NCI-H2107 (cell line): ENCODE results near the gene TBC1D22A.

ENCODE experiments used
- DNase-seq: peaks from one replicate; lab custom pipeline; 2025; lab: John Stamatoyannopoulos, UW

Gene TBC1D22A

DNA sequence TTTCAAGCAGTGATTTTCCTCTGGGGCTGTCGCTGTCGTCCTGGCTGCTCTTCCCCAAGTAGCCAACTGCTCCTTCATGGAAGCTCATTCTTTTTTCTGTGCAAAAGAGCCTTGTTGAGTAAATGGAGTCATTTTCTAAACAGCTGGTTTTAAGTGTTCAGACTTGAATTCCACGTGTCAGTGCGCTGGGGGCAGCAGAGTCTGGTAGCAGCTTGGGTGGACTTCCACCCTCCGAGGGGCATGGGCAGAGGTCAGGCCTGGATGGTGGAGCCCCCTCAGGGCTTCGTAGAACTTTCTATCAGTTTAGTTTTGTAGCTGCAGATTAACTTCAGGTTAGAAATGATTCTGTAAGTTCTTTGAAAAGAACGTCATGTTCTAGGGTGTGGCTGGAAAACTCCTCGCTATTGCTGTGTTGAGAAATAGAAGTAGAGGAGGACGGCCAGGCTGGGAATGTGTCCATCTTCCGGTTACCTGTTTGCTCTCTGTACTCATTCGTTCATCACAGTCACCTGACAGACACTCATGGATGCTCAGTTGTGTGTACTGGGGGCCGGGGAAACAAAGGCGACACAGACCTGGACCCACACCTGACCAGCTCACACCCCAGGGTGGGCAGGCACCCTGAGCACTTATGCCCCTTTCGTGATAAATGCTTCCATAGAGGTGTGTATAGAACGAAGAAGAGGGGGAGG, 270.7 kb downstream of the TBC1D22A start:
- no peak for DNase-seq

DNA sequence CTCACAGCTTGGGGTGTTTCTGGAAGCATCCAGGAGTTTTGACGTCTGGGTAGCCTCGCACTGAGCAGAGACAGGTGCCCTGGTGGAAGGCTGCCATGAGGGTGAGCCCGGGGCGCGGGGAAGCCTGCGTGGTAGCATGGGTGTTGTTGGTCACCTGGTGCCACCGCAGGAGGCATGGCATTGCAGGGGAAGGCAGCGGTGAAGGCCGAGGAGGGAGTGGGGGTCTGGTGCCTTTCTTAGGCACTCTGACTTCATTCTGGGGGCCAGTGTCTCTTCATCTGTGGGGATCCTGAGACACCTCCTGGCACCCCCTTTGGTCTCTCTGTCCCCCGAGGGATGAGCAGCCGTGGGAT, 271.2 kb downstream of the TBC1D22A start:
- no peak for DNase-seq

DNA sequence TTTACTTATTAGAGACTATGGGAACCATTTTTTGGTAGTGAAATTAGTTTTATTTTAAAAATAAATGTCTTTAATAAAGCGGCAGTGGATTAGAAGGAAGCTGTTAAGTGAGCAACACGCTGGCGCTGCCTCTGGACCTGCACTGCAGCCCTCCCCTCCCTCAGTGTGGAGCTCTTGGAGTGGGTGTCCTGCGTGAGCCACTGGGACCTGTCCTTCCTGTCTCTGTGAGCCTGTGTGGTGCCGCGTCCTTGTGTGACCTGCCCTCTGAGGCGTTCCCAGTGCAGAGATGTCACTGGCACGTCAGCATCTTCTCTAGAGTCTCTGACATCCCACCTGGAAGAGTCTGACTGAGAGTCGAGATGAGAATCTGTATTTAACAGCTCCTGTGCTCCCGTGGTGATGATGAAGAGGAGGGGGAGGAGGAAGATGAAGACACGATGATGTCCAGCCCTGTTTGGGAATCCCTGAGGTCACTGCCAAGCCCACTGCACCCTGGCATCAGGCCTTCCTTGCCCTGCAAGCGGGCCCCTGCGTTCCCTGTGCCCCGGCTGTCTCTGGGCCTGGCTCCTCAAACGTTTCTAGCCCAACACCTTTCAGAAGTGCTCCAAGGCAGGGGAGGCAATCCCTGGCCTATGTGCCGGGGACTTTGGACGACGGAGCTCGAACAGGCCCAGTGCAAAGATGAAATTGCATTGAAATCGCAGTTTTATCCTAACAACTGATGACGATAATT, 271.8 kb downstream of the TBC1D22A start:
- no peak for DNase-seq

DNA sequence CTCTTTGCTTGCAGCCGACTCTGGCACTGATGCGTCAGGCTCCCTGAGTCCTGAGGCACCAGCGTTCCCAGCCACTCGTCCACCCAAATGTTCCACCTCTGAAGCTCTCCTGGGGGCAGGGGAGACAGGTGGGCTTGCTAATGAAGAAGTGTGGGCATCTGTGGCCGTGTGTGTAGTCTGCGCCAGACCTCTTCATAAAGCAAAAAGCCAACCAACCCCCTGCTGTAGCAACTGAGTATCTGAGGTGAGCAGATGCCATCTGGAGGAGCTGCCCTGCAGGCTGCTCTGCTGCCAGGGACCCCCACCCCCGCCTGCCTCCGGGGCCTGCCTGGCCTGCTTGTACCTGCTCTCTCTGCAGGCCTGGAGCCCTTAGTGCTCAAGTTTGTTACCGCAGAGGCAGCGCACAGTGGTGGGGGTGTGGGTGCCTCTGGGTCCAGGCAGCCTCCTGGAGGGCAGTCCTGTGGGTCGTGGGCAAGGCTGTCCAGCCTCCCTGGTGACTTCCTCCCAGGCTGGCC, 272.5 kb downstream of the TBC1D22A start:
- no peak for DNase-seq

DNA sequence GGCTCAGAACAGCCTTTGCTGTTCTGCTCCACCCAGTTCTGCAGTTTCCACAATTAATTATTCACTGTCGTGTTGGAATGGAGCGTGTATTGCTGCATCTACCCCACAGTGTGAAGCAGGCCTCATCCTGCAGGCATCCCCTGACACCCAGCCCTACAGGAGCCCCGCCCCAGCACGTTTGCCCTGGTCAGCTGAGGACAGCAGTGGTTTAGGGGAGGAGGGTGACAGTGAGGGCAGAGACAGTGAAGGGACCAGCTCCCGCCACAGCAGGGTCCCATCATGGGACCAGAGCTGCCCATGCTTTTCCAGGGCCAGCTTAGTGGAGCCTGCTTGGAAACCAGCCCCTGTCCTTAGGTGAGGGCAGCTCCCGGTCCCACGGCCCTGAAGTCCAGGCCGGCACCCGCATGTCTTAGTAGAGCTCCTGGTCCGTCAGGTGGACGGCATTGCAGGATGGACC, 273.0 kb downstream of the TBC1D22A start:
- no peak for DNase-seq

DNA sequence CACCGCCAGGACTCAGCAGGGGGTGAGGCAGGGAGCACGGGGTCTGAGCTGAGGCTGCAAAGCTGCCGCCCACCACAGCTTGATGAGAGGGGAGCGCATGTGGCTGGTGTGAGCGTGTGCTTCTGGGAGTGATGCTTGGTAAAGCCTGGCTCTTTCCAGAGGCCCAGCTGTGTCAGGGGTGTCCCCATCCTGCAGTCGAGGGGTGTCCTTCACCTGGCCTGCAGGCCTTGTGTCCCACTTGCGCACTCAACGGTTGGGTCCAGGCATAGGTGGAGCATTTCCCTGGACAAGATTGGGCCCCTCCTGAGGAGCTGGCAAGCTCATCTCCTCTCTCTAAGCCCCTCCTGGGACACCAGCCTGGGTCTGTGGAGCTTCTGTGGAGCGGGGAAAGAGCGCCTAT, 273.9 kb downstream of the TBC1D22A start:
- DNase-seq, result no peak

DNA sequence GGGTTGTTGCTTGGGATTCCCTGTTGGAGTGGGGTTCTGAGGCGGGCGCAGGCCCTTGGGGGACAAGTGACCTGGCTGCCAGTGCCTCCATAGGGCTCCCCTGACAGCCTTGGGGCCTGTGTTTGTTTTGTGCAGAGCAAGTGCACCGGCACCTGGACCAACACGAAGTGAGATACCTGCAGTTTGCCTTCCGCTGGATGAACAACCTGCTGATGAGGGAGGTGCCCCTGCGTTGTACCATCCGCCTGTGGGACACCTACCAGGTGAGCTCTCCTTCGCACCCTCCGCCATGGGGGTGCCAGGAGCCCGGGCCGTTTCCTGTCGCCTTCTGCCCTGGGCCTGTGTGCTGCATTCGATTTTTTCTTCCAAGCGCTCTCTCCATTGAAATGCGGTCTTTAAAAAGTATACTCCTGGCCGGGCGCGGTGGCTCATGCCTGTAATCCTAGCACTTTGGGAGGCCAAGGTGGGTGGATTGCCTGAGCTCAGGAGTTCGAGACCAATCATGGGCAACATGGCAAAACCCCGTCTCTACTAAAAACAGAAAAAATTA, 274.6 kb downstream of the TBC1D22A start:
- no peak for DNase-seq

DNA sequence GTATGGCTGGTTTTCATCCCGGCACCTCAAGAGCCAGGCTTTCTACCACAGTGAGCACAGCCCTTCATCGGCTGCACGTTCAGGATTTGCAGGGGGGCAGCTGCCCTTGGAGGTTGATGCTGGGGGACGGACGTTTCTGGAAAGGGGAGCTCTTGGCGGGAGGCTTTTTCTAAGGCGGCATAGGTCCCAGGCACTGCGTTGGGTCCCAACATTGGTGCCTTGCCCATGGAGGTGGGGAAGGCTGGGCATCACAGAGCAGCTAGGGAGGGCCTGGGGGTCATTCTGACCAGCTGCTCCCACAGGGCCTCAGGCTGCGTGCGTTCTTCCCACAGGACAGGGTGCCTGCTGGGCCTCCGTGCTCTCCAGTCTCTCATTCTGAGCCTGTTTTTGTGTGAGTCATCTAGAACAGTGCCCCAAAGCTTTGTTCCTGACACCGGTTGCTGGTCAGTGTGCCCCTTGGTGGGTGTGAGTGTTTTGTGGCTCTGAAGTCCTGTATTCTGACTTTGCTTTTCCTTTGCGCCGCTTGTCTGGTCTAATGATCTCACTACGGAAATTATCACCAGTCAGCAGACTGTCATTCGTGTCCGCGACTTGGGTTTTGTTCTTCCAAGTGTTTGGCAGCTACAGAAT, 275.9 kb downstream of the TBC1D22A start:
- no peak for DNase-seq

DNA sequence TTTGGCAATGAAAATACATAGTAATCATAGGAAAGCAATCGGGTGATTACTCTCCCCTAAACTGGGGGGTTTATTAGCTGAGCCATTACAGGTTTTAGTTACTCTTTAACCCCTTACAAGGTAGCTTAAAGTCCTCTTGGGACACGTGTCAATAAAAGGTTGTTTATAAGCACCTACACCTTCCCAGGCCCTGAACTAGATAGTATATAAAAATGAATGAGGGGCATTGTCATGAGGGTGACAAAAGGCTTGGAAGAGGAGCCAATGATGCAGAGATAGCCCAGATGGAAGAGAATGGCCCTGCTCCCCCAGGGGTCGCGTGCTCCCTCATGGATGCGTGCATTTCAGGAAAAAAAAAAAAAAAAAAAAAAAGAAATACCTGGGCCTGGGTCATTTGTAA, 276.9 kb downstream of the TBC1D22A start:
- no peak for DNase-seq

DNA sequence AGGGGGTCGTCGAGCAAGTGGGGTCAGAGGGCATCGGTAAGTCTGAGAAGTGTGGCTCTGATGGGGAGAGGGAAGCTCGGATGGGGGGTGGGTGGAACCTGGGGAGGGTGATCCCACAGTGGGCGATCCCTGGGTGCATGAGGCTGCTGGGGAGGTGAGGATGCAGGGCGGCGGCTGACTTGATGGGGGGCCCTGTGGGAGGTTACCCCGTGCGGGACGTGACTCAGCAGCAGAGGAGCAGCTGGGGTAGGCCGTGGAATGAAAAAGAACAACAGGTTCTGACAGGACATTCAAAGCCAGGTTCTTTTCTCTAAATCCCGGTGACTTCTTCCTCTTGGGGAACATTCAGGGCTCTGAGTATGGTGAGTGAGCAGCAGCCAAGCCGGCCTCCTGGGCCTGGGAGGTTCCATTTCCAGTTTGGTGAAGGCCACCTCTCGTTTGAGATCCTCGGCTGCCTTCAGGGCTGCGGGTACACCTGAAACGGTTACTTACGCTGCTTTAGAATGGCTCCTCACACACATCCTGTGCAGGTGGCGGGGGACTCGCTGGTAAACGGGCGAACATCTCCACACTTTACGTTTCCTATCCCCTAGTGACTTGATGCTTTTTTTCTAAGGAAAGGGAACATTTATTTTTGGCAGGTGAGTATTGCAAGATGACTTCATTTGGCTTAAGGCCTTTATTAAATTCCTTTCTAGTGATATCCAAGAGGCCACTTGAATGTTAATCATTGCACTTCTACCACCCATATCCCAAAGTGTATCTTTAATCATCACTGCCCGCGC, 278.2 kb downstream of the TBC1D22A start:
- DNase-seq, result no peak

DNA sequence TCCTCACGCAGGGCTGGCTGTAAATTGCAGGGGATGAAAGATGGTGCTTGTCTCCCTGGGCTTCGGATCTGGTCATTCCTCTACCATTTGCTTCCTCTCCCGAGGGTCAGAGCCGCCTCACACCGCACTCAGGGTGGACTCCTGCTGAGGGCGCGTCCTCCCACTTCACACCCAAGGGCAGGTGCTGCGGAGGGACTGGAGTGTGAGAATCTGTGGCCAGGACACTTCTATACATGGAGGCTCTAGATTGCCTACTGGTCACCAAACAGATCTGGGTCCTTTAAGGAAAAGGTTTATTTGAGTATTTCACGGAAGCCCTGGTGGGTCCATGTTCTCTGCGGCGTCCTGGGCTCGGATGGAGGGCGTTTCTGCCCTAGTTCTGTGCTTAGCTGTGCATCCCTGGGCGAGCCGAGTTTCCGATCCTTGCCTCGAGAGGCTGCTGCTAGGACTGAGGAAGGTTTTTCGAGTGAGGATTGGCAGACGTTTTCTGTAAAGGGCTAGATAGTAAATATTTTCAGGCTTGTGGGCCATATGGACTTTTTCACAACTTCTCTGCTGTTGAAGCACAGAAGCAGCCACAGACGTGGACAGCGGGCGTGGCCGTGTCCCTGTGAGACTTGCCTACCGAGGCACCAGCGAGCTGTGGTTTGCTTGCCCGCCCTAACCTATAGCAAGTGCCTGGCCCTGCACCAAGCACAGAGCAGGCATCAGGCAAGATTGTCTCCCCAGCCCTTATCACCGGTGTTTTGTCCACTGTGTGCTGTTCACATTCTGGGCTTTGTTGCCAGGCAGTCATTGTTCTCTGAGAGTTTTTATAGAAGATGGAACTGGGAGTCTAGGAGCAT, 279.0 kb downstream of the TBC1D22A start:
- DNase-seq, result no peak

DNA sequence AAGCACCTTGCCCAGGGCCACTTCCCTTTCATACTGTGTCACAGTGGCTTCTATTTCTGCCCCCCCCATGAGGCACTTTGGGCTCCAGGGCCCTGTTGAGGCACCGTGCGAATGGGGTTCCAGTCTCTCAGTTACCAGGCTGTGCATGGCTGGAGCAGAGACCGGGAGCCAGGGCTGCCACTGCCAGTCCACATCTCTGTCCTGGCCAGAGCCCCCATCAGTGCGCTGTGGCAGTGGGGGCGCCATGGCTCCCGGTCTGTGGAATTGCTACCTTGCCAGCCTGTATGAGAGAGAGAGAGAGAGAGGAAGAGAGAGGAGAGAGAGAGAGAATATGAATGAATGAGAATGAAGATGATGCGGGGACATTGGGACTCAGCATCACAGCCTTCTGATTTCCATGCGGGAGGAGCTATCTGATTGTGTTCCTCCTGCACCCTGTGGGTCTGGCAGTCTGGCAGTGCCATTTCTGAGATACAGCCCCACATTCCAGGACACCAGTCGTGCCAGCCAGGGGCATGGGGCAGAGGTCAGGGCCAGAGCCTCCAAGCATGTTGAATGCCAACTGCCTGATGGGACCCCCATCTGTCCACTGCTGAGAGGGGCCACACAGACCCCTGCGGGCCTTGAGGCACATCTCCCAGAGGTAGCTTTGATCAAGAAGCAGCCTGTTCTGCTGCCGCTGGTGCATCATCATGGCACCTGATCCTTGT, 279.8 kb downstream of the TBC1D22A start:
- DNase-seq, result no peak

DNA sequence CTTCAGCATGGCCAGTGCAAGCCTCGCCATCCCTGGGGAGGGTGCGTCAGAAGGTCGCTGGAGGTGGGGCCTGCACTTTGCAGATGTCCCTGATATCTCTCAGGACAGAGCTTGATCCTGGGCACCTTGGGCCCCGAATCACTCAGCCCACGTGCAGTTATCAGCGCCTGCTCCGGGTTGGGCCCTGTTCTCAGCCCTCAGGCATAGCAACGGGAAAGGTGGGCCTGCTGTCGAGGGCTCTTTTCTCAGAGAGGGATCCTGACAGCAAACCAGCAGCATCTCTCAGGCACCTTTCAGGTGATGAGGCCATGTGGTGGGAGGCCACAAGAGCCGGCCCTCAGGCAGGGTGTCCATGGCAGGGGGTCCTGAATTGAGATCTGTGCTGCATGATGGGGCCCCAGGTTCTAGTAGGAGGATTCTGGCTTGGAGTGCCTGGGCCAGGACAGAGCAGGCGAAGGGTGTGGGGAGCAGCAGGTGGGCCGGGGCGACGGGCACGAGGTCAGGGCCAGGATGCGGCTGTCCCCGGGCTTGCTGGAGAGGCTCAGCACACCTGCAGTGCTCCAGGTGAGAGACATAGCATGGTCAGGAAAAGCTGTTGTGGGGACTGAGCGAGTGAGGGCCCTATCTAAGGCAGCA, 280.5 kb downstream of the TBC1D22A start:
- no peak for DNase-seq

DNA sequence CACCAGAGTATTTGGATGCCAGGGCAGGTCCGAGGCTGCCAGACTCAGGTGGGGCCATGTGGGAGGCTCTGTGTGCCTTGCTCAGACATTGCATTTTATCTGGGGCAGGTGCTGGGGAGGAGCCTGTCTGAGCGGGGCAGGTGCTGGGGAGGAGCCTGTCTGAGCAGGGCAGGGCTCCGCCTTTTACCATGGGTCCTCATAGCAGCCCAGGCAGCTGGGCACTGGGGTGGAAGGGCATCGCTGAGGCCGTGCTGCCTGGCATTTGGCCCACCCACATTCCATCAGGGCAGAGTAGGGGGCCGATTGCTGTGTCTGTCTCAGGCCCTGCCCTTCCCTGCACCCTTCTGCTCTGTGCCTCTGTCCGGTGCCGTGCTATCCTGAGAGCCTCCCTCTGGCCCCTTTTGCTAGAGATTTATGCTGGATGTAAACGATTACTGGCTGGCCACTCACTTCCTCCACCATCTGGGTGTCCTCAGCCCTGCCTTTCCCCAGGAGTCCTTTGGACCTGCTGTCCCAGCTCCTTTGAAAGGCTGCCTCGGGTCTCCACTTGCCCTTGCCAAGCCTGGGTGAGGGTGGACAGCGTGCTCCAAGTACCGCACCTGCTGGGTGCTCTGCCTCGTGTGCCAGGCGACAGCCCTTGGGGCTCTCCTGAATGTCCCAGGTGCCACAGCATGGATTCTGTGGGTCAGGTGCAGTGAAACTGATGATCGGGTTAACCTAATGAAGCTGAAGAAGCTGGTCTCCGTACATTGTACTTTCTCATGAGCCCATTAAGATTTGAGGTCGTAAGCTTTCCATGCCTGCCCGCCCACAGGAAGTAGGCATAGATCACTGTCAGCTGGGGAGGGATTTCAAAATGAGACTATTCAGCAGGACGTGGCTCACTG, 281.6 kb downstream of the TBC1D22A start:
- peak; percentile 73 for DNase-seq

DNA sequence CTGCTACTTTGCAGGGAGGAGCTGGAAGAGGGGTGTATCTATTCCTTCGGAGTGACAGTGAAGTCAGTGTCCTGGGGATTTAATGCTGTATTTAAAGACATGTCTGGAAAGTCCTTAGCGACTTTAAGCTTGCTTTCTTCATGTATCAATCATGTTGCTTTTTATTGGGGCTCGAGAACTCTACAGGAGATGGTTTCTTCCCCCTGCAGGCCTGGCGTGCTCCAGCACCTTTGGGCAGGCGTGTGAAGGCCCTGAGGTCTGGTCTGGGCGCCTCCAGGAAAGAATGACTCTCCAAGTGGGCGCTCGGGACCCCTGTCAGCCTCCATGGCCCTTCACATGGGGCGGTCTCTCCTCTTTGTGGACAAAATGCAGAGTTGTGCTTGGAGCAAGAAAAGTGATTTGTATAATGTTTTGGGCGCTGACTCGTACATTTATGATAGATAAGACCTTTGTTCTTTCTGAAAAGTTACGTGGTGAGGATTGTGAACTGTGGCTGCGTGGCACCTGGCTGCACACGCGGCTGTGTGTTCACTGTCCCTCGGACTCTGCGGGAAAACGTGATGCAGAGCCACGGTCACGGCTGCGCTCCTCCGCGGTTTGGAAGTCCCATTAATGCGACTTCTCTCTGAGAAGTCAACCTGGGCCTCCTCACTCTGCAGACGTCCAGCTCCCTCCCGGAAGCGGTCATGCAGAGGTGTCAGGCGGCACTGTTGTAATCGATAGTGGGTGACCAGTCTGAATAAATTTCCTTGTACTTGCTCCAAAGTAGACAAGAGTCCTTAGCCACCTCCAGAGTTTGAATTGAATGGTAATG, 282.5 kb downstream of the TBC1D22A start:
- DNase-seq, result no peak

DNA sequence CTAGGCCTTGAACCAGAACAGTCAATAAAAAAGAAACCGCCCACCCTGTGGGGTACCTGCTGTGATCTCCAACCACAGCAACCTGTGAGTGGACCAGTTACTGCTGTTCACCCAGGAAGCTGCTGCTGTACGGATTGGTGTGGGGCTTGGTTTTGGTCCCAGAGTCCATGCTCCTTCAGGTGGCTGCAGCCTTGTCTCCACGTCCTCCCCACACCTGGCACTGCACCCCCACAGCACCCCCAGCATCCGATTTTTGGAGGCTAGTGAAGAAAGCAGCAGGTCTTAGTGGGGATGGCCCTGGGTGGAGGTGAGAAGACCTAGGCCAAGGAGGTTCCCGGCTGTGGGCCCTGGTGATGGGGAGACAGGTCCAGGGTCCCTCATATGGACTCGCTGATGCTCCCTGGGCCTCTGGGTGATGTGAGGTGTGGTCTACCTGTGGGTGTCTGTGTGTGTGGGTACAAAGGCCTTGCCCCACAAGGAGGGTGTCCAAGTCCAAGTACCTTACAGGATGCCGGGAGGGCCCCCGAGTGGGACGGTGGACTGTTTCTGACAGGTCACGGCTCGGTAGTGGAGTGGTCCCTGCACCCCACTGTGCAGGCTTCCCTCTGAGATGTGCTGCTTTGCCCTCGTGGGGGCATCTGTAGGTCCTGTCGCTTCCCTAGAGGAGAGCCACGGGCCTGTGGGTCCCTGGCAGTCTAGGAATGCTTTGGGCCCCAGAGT, 283.4 kb downstream of the TBC1D22A start:
- no peak for DNase-seq

DNA sequence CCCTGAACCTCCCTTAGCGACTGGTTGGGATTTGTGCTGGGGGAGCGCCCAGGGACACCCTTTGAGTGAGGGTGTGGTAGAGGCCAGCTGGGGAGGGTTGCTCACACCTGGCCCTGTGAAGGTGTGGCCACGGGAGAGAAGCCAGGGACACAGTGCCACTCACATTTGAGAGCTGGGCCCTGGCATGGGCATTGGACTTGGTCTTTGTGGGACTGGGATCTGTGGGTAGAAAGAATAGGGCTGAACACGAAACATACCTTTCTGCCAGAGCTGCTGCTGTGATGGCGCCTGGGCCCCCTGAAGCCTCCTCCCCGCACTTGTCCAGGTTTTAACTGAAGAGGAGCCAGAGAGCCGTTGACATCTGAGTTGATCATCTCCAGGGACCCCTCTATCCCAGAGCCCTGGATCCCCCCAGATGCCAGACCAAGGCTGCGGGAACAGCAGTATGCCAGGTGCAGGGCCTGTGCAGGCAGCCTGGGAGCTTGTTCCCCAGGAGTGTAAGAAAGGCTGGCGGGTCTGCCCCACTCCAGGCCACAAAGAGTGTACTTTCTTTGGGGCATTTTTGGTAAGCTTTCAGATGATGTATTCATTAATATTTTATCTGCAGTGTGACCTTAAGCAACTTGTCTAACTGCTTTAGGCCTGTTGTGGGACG, 284.1 kb downstream of the TBC1D22A start:
- DNase-seq, result no peak
